ENCODE results near the gene CAT. TPM values are rescaled to one million over a fixed set of nuclear protein-coding genes. Genes with fewer than 3 reads are reported as not detected.
A peak's percentile ranks its signal among the peaks of the same experiment; 100 is the strongest.

CAT gene
- total RNA-seq, 3 donors from 2014 or later = 75.7 to 111 (median 89.5) TPM

- no peak overlapping the region for H3K4me3 ChIP-seq
- H3K36me3 ChIP-seq (ENCODE audit: low read depth) = no peaks in the 10 kb centered on the region
- H3K4me1 ChIP-seq (ENCODE audit: low read depth) = no peaks in the 10 kb centered on the region
- DNase-seq (peak in 2 of 3 donors; percentile 73 to 77), ATAC-seq (peak; percentile 93)
- no peaks in the 10 kb centered on the region for H3K9me3 ChIP-seq
- peak; percentile 47 for TF ChIP-seq CTCF (IDR thresholded peaks at IDR 0.05)
- intact Hi-C loops (cut with DNase I, micrococcal nuclease) = no loop called here
Observed at GRCh38 chr11:34512840-34513681, 74.3 kb downstream of the CAT start.

GRCh38 chr11:34513682-34514449 is 75.1 kb downstream of the CAT start, which contains the start of gene ELF5:
Gene ELF5, minus strand, starts transcription at chr11:34513794. Its CDS starts 8,045 bp downstream, at chr11:34505749.
- Histone ChIP-seq H3K36me3 (ENCODE audit: low read depth) (no peaks in the 10 kb centered on the region), H3K4me1 (ENCODE audit: low read depth) (no peaks in the 10 kb centered on the region), H3K4me3 (no peak within 1 kb of the TSS), H3K9me3 (no peaks in the 10 kb centered on the region)
- DNase-seq (no peak), ATAC-seq (no peak)
- intact Hi-C loops (cut with DNase I, micrococcal nuclease) = no loop called here
- TF ChIP-seq CTCF (IDR thresholded peaks at IDR 0.05) = no peak

- intact Hi-C loops (cut with DNase I, micrococcal nuclease) = no loop called here
- H3K4me3 ChIP-seq = no peak overlapping the region
- no peaks in the 10 kb centered on the region for H3K9me3 ChIP-seq
- ATAC-seq (no peak), DNase-seq (no peak)
- H3K4me1 ChIP-seq (ENCODE audit: low read depth) = no peaks in the 10 kb centered on the region
- no peaks in the 10 kb centered on the region for H3K36me3 ChIP-seq (ENCODE audit: low read depth)
- no peak for TF ChIP-seq CTCF (IDR thresholded peaks at IDR 0.05)
Observed at GRCh38 chr11:34514597-34514996, 75.9 kb downstream of the CAT start.

- no peak for ATAC-seq
- Histone ChIP-seq H3K9me3 (no peaks in the 10 kb centered on the region), H3K36me3 (ENCODE audit: low read depth) (no peaks in the 10 kb centered on the region), H3K4me3 (no peak overlapping the region), H3K4me1 (ENCODE audit: low read depth) (no peaks in the 10 kb centered on the region)
- TF ChIP-seq CTCF (IDR thresholded peaks at IDR 0.05) = no peak
- DNase-seq = no peak
- intact Hi-C loops (cut with DNase I, micrococcal nuclease) = no loop called here
Observed at GRCh38 chr11:34516247-34517040, 77.7 kb downstream of the CAT start.

GRCh38 chr11:34519595-34520235 is 81.0 kb downstream of the CAT start:
- no peaks in the 10 kb centered on the region for H3K4me1 ChIP-seq (ENCODE audit: low read depth)
- ATAC-seq (no peak), DNase-seq (no peak)
- TF ChIP-seq CTCF (IDR thresholded peaks at IDR 0.05) = no peak
- no peaks in the 10 kb centered on the region for H3K36me3 ChIP-seq (ENCODE audit: low read depth)
- H3K9me3 ChIP-seq = no peaks in the 10 kb centered on the region
- intact Hi-C loops (cut with DNase I, micrococcal nuclease) = no loop called here
- H3K4me3 ChIP-seq = no peak overlapping the region

Data from mucosa of descending colon (tissue), 3 donors.